ENCODE results near the gene GGT1.
"Not testable (repeated sequence)": the region's sequence is repeated elsewhere in the genome, so short reads cannot be mapped to it uniquely, and the experiment has no call there.

The GGT1 gene

DNA sequence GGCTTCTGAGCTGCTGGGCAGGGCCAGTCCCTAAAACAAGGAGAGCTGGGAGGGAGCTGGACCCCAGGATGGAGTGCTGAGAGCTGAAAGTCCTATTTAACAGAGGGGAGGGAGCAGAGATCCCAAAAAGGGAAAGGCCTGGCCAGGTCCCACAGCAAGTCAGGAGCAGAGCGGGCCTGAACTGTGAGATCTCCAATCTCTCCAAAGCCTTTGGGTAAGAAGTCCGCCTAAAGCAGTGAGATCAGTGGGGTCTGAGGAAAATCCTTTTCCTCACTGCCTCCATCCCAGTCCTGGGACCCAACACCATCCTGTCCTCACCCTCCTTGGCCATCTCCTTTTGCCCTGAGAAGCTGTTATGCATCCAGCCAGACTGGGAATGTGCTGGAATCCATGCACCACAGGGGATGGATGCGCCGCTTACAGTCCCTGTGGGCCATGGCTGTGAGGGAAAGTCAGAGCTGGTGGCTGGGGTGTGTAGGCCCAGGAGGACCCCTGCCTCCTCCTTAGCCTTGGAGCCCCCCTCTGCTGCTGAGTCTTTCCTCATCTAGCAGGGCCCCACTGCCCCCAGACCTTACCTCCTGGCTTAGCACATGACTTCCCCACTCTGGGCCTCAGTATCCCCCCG, 18.7 kb upstream of the GGT1 start:
- DNase-seq = no peak

DNA sequence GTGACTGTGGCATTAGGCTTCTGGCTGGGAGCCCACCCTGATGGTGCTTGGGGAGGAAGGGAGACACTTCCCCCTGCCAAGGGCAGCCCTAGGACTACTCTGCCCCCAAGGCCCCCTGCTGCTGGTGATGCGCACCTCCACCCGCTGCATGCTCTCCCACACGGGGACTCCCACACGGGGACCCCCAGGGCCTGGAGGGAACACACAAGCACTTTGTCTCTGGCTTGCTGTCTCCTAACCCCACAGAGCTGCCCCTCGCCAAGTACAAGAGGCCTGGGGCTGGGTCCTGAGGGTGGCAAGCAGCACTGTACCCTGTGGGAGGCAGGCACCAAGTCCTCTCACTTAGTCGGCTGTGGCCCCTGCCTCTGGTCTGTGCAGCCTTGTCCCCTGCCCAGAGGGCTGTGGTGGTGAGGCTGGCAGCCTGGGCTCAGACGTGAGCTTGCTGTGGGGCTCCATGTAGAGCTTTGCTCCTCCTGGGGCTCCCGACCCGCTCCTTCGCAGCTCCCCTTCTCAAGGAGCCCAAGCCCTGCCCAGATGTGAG, 18.1 kb upstream of the GGT1 start:
- no peak for DNase-seq

DNA sequence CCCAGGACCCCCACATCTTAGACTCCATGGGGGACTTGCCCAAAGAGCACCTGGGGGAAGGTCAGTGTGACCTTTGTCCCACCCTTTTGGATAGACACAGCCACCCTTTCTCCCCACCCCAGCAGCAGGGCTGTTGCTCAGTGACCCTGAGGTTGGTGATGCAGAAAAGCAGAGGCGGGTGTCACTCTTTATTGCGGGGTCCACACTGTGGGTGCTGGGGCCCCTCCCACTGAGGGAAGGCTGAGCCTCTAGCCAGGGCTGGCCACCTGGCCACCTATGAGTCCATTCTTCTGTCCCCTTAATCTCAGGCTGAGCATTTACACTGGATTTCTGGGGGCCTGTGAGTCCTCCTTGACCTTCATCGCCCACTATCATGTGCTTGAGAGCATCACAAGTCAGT, 17.5 kb upstream of the GGT1 start:
- DNase-seq = no peak

DNA sequence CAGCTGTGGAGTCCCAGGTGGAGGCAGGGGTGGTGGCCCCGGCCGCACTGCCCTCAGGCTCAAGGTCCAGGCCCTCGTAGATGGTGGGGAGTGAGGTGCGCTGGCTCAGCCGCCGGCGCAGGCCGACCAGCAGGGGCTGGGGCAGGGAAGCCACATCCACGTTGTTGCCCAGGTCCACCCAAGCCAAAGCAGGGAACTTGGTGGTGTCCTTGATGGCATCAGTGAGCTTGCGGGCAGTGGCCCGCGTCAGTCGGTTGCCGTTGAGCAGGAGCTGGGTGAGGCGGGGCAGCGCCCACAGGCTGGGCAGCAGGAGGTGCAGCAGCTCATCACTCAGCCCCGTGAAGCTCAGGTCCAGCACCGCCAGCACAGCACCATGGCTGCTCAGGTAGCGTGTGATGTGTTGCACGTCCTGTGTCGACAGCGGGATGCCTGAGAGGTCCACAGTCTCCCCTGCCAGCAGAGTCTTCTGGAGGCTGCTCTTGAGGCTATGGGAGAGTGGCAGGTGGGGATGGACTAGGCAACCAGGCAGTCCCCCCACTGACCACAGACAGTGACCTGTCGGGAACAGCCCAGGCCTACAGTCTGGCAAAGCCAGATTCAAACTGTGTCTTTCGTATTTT, 17.0 kb upstream of the GGT1 start:
- DNase-seq = no peak

DNA sequence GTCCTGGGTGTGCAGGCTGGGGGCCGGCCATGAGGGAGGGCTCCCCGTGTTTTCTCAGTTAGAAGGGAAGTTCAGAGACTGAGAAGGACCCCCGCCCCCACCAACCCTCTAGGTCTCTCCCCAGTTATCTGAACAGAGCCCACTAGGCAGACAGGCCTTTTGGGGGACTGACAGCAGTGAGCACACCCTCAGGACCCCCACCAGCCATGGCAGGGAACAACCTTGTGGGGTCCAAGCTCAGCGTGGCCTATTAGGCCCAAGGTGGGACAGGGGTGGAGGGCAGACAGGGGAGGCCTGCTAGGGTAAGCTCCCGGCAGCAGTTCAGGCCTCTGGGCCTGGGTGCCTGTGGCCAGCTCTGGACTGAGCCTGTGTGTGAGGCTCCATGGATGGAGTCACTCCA, 15.7 kb upstream of the GGT1 start:
- DNase-seq = no peak

DNA sequence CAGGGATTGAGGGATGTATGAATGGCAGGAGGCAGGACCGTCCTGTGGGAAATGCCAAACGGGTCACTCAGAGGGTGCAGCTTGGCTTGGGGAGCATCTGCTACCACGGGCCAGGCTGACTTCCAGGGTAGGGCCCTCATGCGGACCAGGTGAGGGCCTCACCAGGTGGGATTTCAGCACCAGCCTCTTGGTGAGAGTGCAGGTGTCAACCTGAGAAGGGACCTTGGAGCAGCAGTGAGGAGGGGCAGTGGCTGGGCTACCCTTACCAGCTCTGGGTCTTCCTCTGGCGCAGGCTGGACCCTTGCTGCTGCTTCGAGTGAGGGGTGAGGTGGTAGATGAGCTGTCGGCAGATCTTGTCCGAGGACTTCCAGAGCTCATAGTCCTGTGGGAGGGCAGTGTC, 15.0 kb upstream of the GGT1 start:
- DNase-seq = no peak

DNA sequence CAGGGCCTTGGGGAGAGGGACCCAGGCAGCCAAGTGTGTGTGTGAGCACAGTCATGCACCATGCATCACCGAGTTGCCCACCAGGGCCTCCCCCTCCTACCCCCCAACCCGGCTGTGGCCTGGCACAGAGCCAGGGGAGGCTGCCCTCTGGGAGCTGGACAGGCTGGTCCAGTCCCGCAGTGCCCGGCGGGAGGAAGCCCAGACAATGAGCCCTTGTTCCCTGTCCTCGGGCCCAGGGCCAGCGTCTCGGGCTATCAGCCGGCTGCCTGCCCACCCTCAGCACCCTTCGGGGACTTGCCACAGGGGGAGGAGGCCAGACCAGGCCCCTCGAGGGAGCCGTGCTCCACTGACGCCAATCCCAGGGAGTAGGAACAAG, 14.6 kb upstream of the GGT1 start:
- no peak for DNase-seq

DNA sequence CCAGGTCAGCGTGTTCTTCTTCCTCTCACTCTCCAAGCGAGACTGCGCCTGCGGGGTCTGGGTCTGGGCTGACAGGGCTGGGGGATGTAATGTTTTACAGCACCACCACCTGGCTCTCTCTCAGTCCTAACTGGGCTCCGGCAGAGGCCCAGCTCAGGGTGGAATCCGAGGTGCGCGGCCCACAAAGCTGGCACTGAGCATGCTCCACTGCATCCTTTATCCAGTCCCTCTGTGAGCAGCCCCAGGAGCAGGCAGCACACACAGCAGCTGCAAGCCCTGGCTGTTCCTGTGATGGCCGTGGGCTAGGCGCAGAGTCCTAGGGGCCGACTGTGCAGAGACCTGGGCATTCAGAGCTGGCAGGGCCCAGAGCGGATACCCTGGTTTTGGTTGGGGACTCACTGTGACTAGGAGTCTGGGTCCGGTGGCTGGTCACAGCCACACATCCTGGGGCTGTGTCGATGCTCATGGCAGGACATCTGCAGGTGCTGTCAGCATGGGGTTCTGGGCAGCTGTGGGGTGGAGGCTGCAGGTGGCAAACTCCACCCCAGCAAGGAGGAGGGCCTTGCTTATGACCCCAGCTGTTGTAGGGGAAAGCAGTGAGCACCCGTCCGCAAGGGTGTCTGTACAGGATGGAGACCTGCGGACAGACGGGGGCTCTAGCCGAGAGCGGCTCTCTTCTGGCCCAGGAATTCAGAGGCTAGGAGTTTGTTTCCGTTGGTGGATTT, 14.1 kb upstream of the GGT1 start:
- no peak for DNase-seq

DNA sequence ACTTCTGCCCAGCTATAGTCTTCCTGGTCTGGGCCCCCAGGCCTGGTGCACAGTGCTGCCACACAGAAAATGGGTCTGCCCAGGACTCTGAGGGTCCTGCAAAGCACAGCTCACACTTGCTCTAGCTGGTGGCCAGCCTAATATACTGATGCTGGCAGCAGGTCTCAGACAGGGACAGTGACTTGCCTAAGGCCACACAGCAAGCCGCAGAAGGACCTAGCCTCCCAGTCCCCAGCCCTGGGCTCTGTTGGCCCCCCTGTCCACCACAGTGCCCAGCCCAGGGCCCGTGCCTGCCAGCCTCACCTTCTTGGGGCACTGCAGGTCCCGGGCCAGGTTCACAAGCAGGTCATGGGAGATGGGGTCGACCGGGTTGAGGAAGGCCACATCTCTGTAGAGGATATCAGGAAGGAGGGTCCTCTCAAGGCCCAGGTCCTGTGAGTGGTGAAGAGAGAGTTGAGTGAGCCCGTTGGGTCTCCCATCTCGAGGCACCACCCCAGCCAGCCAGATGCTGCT, 13.4 kb upstream of the GGT1 start:
- DNase-seq = no peak

DNA sequence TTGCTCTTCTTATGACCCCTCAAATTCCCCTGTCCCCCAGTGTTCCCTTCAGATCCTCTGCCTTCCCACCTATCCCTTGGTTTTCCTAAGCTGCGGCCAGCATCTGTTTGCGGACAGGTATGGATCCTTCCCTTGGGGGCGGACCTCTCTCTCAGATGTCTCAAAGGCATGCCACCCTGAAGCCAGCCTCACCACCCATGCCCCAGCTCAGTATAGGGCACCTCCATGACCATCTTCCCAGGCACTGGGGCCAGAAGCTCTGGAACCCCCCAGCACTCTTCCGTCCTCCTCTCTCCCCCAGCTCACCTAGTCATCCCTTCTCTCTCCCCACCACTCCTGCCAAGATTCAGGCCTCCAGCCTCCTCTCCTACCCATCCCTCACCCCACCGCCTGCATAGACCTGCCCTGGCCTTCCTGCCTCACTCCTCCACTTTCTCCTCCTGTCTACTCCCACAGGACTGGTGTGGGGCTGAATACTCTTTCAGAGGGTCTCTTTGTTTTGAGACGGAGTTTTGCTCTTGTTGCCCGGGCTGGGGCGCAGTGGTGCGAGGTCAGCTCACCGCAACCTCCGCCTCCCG, 12.3 kb upstream of the GGT1 start:
- DNase-seq = no peak

DNA sequence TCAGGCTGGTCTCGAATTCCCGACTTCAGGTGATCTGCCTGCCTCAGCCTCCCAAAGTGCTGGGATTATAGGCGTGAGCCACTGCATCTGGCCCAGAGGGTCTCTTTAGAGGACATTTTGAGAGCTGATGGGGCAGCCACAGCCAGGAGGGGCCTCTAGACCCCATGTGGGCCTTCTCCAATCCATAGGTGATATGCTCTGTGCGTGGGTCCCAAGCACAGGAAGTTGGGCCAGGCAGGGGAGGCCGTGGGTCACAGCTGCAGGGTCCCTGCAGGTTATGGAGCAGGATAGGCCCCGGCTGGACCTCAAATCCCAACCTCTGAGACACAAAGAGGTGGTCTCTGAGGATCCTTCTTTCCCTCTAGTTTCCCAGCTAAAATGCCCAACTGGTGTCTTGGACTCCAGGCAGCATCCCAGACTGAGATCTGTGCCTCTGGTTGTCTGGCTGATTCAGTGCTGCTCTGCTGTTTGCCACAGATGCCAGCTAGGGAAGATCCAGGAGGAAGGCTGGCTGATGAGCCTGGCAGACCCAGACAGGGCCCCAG, 11.6 kb upstream of the GGT1 start:
- no peak for DNase-seq

DNA sequence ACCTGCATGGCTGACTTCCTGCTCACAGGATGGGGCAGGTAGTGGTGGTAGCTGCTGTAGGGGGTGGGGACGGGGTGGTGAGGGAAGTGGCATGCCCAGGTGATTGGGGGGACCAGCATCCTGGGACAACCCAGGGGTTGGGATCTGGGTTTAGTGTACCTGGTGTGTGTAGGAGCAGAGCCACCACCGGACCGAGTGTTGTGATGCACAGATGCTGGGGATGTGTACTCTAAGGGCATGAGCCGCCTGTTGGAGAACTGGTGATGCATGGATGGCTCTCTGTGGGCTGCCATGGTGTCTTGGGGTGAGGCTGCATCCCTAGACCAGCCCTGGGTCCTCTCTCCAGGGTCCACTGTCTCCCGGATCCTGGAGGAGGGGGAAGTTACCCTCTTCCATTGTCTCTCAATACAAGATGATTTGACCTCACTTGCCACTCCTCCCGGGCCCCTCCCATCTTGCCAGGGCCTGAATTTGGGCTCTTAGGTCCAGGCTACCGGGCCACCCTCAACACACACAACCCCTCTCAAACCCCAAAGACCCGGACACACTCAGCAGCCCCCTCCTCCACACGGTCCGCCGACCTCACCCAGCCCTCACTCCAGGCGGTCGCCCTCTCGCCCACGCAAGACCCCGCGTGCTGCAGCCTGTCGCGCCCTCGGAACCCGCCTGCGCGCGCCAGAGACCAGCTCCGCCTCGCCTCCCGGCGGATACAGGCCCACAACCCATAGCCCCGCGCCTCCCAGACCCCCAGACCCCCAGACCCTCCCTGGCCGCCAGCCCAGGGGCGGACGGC, 10.7 kb upstream of the GGT1 start:
- DNase-seq = no peak

DNA sequence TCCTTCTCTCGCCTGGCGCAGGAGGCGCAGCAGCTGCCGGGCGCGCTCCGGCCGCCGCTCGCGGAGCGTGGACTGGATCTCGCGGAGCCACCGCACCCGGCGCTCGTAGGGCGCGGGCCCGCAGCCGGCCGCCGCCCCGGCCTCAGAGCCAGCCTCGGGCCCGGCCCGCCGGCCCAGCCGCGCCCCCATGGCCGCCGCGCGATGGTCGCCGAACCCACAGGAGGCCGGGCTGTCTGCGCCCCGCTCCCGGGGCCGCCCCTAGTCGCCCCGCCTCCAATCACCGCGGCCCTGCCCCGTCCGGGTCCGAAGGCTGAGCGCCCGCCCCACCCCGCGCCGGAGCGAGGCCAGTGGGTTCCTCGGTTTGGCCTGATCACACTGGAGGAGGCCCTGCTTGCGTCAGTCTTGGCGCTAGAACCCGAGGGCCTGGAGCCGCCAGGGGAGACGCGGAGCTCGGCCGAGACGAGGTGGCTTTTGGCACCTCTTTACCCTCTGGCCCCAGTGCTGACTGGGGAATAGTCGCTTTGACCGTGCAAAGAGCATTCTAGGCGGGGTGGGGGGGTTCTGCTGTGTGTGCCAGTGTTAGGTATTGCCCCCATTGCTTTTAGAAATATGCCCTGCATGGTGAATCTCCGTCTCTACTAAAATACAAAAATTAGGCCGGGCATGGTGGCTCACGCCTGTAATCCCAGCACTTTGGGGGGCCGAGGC, 10.0 kb upstream of the GGT1 start, which contains the start of gene LRRC75B:
Gene LRRC75B, minus strand, starts transcription at position 223 of the 708 bp plus-strand sequence. Its CDS starts 34 bp downstream, at position 189.
- peak; percentile 12 for DNase-seq

DNA sequence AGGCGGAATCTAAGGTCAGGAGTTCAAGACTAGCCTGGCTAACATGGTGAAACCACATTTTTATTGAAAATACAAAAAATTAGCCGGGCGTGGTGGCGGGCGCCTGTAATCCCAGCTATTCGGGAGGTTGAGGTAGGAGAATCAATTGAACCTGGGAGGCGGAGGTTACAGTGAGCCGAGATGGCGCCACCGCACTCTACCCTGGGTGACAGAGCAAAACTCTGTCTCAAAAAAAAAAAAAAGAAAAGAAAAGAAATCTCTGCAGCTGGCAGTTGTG, 9.5 kb upstream of the GGT1 start:
- DNase-seq = not testable (repeated sequence)

DNA sequence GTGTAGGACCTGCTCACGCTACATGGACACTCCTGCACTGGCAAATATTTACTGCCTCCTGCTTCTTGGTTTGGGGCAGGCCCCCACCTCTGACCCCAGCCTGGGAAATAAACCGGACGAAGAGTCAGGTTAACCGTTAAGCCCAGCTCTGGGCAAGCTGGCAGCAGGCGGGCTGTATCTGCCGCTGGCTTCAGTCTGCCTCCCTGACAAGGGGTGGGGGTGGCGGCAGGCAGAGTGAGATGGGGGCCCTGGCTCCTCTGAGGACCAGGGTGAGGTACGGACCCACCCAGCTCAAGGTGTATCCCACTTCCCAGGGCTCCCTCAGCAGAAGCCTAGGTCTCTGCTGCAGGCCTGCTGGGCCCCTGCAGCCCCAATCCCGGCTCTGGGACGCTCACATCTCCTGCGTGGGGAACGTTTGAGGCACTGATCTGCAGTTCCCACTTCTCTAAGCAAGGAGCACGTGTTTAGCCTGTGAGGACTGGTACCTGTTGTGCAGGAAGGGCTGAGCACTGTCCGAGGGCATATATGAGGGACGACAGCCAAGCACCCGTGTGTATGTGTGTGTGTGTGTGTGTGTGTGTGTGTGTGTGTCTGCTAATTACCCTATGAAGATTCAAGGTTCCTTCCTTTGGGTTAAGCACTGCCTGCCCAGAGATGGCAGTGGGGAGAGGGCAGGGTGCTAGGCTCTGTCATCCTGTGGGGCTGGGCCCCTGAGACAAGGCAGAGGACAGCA, 9.0 kb upstream of the GGT1 start:
- no peak for DNase-seq

DNA sequence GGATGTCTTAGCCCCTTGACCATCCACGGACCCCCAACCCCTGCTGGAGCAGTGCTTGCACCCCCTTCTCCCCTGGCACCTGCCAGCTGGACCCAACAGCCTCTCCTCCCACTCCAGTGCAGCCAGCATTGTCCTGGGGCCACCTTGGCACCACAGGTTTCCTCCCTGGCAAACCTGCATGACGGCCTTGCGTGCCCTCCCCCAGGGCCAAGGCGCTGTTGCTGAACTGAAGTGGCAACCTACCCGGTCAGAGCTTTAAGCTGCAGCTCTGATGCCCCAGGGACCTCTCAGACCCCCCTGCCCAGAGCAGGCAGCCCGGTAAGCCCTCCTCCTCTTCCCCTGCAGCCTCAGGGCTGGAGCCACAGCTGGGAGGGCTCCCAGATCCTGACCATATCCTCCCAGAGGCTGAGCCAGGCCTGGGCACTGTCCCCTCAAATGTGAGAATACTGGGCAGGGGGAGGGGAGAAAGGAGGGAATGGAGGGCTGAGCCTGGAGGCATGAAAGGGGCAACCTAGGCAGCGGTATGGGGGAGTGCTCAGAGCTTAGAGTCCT, 8.3 kb upstream of the GGT1 start:
- DNase-seq = no peak

DNA sequence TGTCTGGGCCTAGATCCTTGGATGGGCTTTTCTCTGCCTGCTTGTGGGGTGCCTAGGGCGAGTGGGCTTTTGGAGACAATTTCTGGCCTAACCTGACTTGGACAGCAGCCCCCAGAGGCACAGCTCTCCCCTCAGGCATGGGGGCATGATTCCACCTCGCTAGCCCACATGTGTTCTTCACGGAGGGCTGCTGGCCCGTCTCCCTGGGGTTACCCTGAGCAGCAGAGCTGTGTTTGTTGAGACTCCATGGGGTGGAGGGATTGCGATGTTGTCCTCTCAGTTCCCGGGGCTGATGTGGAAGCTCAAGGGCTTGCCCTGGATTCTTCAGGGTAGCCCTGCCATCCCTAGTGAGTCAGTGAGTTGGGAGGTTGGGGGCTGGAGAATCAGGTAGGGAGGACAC, 7.8 kb upstream of the GGT1 start:
- no peak for DNase-seq

DNA sequence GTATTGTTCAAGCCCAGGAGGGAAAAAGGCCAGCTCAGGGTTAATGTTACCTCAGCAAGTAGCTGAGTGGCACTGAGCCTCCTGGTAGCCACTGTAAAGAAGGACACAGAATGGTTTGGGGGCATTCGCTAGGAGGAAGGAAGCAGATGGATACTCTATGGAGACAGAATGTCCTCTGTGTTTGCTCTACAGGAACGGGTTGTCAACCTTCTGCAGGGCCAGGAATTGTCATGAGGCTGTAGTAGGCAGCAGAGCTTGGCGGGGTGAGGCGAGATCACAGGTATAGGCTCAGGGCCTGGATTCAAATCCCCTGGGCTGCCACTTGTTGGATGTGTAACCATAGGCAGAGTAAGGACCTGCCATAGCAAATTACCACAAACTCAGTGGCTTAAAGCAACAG, 7.1 kb upstream of the GGT1 start:
- DNase-seq = no peak

DNA sequence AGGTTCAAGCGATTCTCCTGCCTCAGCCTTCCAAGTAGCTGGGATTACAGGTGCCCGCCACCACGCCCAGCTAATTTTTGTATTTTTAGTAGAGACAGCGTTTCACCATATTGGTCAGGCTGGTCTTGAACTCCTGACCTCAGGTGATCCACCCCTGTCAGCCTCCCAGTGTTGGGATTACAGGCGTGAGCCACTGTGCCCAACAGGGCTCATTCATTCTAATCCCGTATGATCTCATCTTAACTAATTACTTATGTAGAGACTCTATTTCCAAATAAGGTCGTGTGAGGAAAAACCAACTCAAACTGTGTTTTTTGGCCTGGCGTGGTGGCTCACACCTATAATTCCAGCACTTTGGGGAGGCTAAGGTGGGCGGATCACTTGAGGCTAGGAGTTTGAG, 5.9 kb upstream of the GGT1 start:
- DNase-seq = not testable (repeated sequence)

DNA sequence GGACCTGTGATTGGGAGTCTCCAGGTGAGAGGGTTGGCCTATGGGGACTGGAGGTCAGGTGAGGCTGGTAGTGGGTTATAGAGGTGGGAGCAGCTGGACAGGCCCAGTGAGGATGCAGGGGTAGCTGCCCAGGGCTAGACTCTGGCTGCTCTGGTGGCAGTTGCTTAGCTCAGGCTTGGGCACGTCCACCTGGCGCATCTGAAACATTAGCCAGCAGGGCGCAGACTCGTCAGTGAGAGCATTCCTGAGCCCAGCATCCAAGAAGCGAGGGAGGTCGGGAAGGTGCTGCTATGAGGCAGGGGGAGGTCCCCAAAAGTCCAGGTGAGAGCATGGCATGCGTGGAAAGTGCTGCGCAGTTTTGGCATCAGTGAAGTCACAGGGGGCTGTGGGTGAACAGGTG, 3.5 kb upstream of the GGT1 start:
- DNase-seq = no peak
